GM13976 (cell line): ENCODE results near the gene NR4A3.

Experiments used
- DNase-seq: peaks from one replicate; pipeline ENCODE4 v3.0.0; 2012; ENCODE audit warnings: low spot score
- CTCF ChIP-seq: IDR thresholded peaks from 2 replicates; pipeline ENCODE4 v1.5.1; 2012; ENCODE audit warnings: borderline replicate concordance, mild to moderate bottlenecking; ENCODE audit not compliant: insufficient read depth; ENCODE audit errors: extremely low read depth, missing control alignments, control extremely low read depth
- in situ Hi-C: fragments of 300-500 bp; cut with MboI; formaldehyde crosslinking; loops from one replicate; pipeline ENCODE4 v1.12.0; 2022; ENCODE audit warnings: low sequenced_read_pairs, mixed read lengths, inconsistent platforms; ENCODE audit not compliant: unreplicated experiment

Gene NR4A3

GRCh38 chr9:99905833-99906402, 84.2 kb downstream of the NR4A3 start:
- in situ Hi-C loops = no loop called here
- no peak for TF ChIP-seq CTCF
- no peak for DNase-seq

GRCh38 chr9:99906403-99907207, 84.9 kb downstream of the NR4A3 start, which contains the start of gene STX17:
TSS of gene STX17 (plus strand) at chr9:99906654. CDS start at chr9:99915240, 8,586 bp downstream.
- in situ Hi-C loops = no loop called here
- DNase-seq = peak; percentile 92
- TF ChIP-seq CTCF = no peak

- in situ Hi-C loops = no loop called here
- no peak for TF ChIP-seq CTCF
- no peak for DNase-seq
Measured at GRCh38 chr9:99907208-99907532, 85.5 kb downstream of the NR4A3 start.

GRCh38 chr9:99911600-99911999, 89.9 kb downstream of the NR4A3 start:
- no peak for DNase-seq
- in situ Hi-C loops = no loop called here
- TF ChIP-seq CTCF = no peak
